ENCODE measurements around the gene TACC2. TPM values are rescaled to one million over a fixed set of nuclear protein-coding genes. Genes with fewer than 3 reads are reported as not detected.
A peak's percentile ranks its signal among the peaks of the same experiment; 100 is the strongest.
"Not testable (repeated sequence)": the region's sequence is repeated elsewhere in the genome, so short reads cannot be mapped to it uniquely, and the experiment has no call there.

Gene TACC2
- total and polyA plus RNA-seq, 5 experiments from 2014 or later = not detected

GRCh38 chr10:121990015-121990677 lies 1.2 kb downstream of the TACC2 start:
- no peak overlapping the region for H3K27ac Mint-ChIP-seq
- H3K4me3 Mint-ChIP-seq = no peak overlapping the region
- H3K36me3 Mint-ChIP-seq = peaks cover 0 to 7% (median 6%) of the 10 kb centered on the region in 3 donors
- no peak for DNase-seq
- POLR2A ChIA-PET = no interaction called here
- no peak for ATAC-seq
- peaks cover 8 to 63% (median 23%) of the 10 kb centered on the region in 5 donors for H3K27me3 Mint-ChIP-seq
- peaks cover 0 to 17% (median 11%) of the 10 kb centered on the region in 9 donors for H3K9me3 Mint-ChIP-seq
- peaks cover 0 to 3% (median 0%) of the 10 kb centered on the region in 4 donors for H3K4me1 Mint-ChIP-seq

- H3K27me3 Mint-ChIP-seq = peaks cover 14 to 74% (median 30%) of the 10 kb centered on the region in 5 donors
- H3K9me3 Mint-ChIP-seq, H3K4me1 Mint-ChIP-seq, ATAC-seq, H3K27ac Mint-ChIP-seq, H3K4me3 Mint-ChIP-seq, H3K36me3 Mint-ChIP-seq, DNase-seq, POLR2A ChIA-PET: not testable (repeated sequence)
Observed at GRCh38 chr10:121991727-121992126, 2.8 kb downstream of the TACC2 start.

GRCh38 chr10:121994429-121994941 lies 5.5 kb downstream of the TACC2 start:
- peaks cover 0 to 2% (median 0%) of the 10 kb centered on the region in 9 donors for H3K9me3 Mint-ChIP-seq
- DNase-seq = no peak
- POLR2A ChIA-PET = no interaction called here
- H3K4me1 Mint-ChIP-seq = peaks cover 0 to 3% (median 0%) of the 10 kb centered on the region in 4 donors
- H3K36me3 Mint-ChIP-seq = peaks cover 0 to 5% (median 1%) of the 10 kb centered on the region in 3 donors
- no peak overlapping the region for H3K4me3 Mint-ChIP-seq
- H3K27ac Mint-ChIP-seq = no peak overlapping the region
- ATAC-seq = no peak
- peaks cover 14 to 74% (median 25%) of the 10 kb centered on the region in 5 donors for H3K27me3 Mint-ChIP-seq

- POLR2A ChIA-PET = no interaction called here
Observed at GRCh38 chr10:121998462-121998861, 9.5 kb downstream of the TACC2 start.

GRCh38 chr10:121999301-121999700 lies 10.3 kb downstream of the TACC2 start:
- ATAC-seq = no peak
- peaks cover 0 to 34% (median 4%) of the 10 kb centered on the region in 3 donors for H3K36me3 Mint-ChIP-seq
- H3K9me3 Mint-ChIP-seq = peaks cover 9 to 44% (median 32%) of the 10 kb centered on the region in 9 donors
- peaks cover 10 to 44% (median 20%) of the 10 kb centered on the region in 5 donors for H3K27me3 Mint-ChIP-seq
- POLR2A ChIA-PET = no interaction called here
- no peaks in the 10 kb centered on the region for H3K4me1 Mint-ChIP-seq
- H3K4me3 Mint-ChIP-seq = no peak overlapping the region
- DNase-seq = no peak
- H3K27ac Mint-ChIP-seq = no peak overlapping the region

More at GRCh38 chr10:121998462-121998861, 9.5 kb downstream of the TACC2 start:
- H3K27ac Mint-ChIP-seq = no peak overlapping the region
- DNase-seq = no peak
- ATAC-seq = no peak
- H3K36me3 Mint-ChIP-seq = peaks cover 0 to 34% (median 4%) of the 10 kb centered on the region in 3 donors
- peaks cover 8 to 41% (median 32%) of the 10 kb centered on the region in 9 donors for H3K9me3 Mint-ChIP-seq
- H3K4me3 Mint-ChIP-seq = no peak overlapping the region
- peaks cover 12 to 52% (median 20%) of the 10 kb centered on the region in 5 donors for H3K27me3 Mint-ChIP-seq
- no peaks in the 10 kb centered on the region for H3K4me1 Mint-ChIP-seq

- Mint-ChIP-seq H3K27me3 (peaks cover 2 to 20% (median 8%) of the 10 kb centered on the region in 5 donors), H3K36me3 (peaks cover 2 to 38% (median 4%) of the 10 kb centered on the region in 3 donors), H3K4me1 (no peaks in the 10 kb centered on the region), H3K4me3 (no peak overlapping the region), H3K27ac (no peak overlapping the region), H3K9me3 (peaks cover 10 to 59% (median 32%) of the 10 kb centered on the region in 9 donors)
- POLR2A ChIA-PET = no interaction called here
- ATAC-seq (no peak), DNase-seq (no peak)
Observed at GRCh38 chr10:122001698-122002097, 12.7 kb downstream of the TACC2 start.

GRCh38 chr10:122007415-122007814 lies 18.5 kb downstream of the TACC2 start:
- no peak for ATAC-seq
- POLR2A ChIA-PET = no interaction called here
- H3K27me3 Mint-ChIP-seq = peaks cover 8 to 20% (median 11%) of the 10 kb centered on the region in 5 donors
- peaks cover 0 to 11% (median 6%) of the 10 kb centered on the region in 3 donors for H3K36me3 Mint-ChIP-seq
- H3K4me3 Mint-ChIP-seq = no peak overlapping the region
- H3K9me3 Mint-ChIP-seq = peaks cover 6 to 28% (median 12%) of the 10 kb centered on the region in 9 donors
- H3K4me1 Mint-ChIP-seq = no peaks in the 10 kb centered on the region
- no peak overlapping the region for H3K27ac Mint-ChIP-seq
- DNase-seq = no peak

GRCh38 chr10:122010405-122011050 lies 21.6 kb downstream of the TACC2 start:
- DNase-seq (no peak), ATAC-seq (no peak)
- POLR2A ChIA-PET = no interaction called here
- H3K27me3 Mint-ChIP-seq = peaks cover 10 to 29% (median 19%) of the 10 kb centered on the region in 5 donors
- no peaks in the 10 kb centered on the region for H3K4me1 Mint-ChIP-seq
- H3K36me3 Mint-ChIP-seq = peaks cover 0 to 6% (median 0%) of the 10 kb centered on the region in 3 donors
- H3K4me3 Mint-ChIP-seq = no peak overlapping the region
- H3K27ac Mint-ChIP-seq = no peak overlapping the region
- H3K9me3 Mint-ChIP-seq = peaks cover 0 to 11% (median 0%) of the 10 kb centered on the region in 9 donors

- Mint-ChIP-seq H3K27me3 (peaks cover 8 to 25% (median 19%) of the 10 kb centered on the region in 5 donors), H3K4me1 (no peaks in the 10 kb centered on the region), H3K36me3 (peaks cover 0 to 3% (median 0%) of the 10 kb centered on the region in 3 donors), H3K27ac (no peak overlapping the region), H3K9me3 (no peaks in the 10 kb centered on the region), H3K4me3 (no peak overlapping the region)
- POLR2A ChIA-PET = no interaction called here
- ATAC-seq (no peak), DNase-seq (no peak)
Observed at GRCh38 chr10:122012731-122013130, 23.8 kb downstream of the TACC2 start.

- no peak overlapping the region for H3K4me3 Mint-ChIP-seq
- peak overlapping the region in 1 of 10 donors; percentile 49 for H3K27ac Mint-ChIP-seq
- no peaks in the 10 kb centered on the region for H3K9me3 Mint-ChIP-seq
- ATAC-seq (no peak), DNase-seq (no peak)
- peaks cover 6 to 23% (median 19%) of the 10 kb centered on the region in 5 donors for H3K27me3 Mint-ChIP-seq
- POLR2A ChIA-PET = no interaction called here
- H3K36me3 Mint-ChIP-seq = peaks cover 0 to 3% (median 0%) of the 10 kb centered on the region in 3 donors
- no peaks in the 10 kb centered on the region for H3K4me1 Mint-ChIP-seq
Observed at GRCh38 chr10:122013311-122013780, 24.4 kb downstream of the TACC2 start.

GRCh38 chr10:122014652-122015248 lies 25.8 kb downstream of the TACC2 start:
- Mint-ChIP-seq H3K27me3 (peaks cover 6 to 22% (median 19%) of the 10 kb centered on the region in 5 donors), H3K4me3 (no peak overlapping the region), H3K36me3 (peaks cover 0 to 3% (median 0%) of the 10 kb centered on the region in 3 donors), H3K9me3 (no peaks in the 10 kb centered on the region), H3K27ac (peak overlapping the region in 1 of 10 donors; percentile 1), H3K4me1 (no peaks in the 10 kb centered on the region)
- POLR2A ChIA-PET = no interaction called here
- DNase-seq = no peak
- ATAC-seq = no peak

- H3K27ac Mint-ChIP-seq, H3K4me3 Mint-ChIP-seq, H3K27me3 Mint-ChIP-seq, H3K4me1 Mint-ChIP-seq, H3K9me3 Mint-ChIP-seq, ATAC-seq, POLR2A ChIA-PET, H3K36me3 Mint-ChIP-seq, DNase-seq: not testable (repeated sequence)
Observed at GRCh38 chr10:122017926-122018325, 29.0 kb downstream of the TACC2 start.

- Mint-ChIP-seq H3K9me3 (no peaks in the 10 kb centered on the region), H3K4me3 (no peak overlapping the region), H3K27ac (no peak overlapping the region), H3K36me3 (no peaks in the 10 kb centered on the region), H3K4me1 (no peaks in the 10 kb centered on the region), H3K27me3 (peaks cover 0 to 6% (median 3%) of the 10 kb centered on the region in 5 donors)
- DNase-seq (no peak), ATAC-seq (no peak)
- POLR2A ChIA-PET = no interaction called here
Observed at GRCh38 chr10:122018491-122018890, 29.5 kb downstream of the TACC2 start.
